ENCODE results near the gene MAPKAP1. TPM values are rescaled to one million over a fixed set of nuclear protein-coding genes. Genes with fewer than 3 reads are reported as not detected.

Gene MAPKAP1
- total RNA-seq, 1 experiment from 2014 or later: 107 TPM

GRCh38 chr9:125393426-125393825 is 313.6 kb downstream of the MAPKAP1 start:
- DNase-seq (ENCODE audit: low read depth): peak; percentile 88

- peak; percentile 66 for DNase-seq (ENCODE audit: low read depth)
Measured at GRCh38 chr9:125391704-125392103, 315.3 kb downstream of the MAPKAP1 start.

GRCh38 chr9:125388978-125389377 is 318.0 kb downstream of the MAPKAP1 start:
- no peak for DNase-seq (ENCODE audit: low read depth)

- DNase-seq (ENCODE audit: low read depth): no peak
Measured at GRCh38 chr9:125387861-125388524, 319.0 kb downstream of the MAPKAP1 start.

Other genes starting within 250 kb of the MAPKAP1 start
- gene PBX3, start 40.2 kb upstream of the MAPKAP1 start, total RNA-seq (2014; rRNA removed; shearing (Covaris generic)): 53.0 and 71.5 TPM in 2 replicates

Data from M059J (cell line).